WERI-Rb-1 (cell line): ENCODE measurements around the gene NCAM2.

ENCODE experiments used
- DNase-seq: peaks from one replicate; pipeline ENCODE4 v3.0.0-alpha.2; 2020
- H3K27ac ChIP-seq: fragments of 250-450 bp; sonication (Bioruptor Pico); 2 replicates; pipeline ENCODE4 v1.5.1; 2020; ENCODE audit warnings: mild to moderate bottlenecking, moderate library complexity
- H3K27me3 ChIP-seq: fragments of 250-450 bp; sonication (Bioruptor Pico); 2 replicates; pipeline ENCODE4 v1.5.1; 2021; ENCODE audit warnings: mild to moderate bottlenecking, low read depth, moderate library complexity; ENCODE audit not compliant: insufficient read depth, severe bottlenecking
- H3K36me3 ChIP-seq: fragments of 250-450 bp; sonication (Bioruptor Pico); 2 replicates; pipeline ENCODE4 v1.5.1; 2020; ENCODE audit warnings: mild to moderate bottlenecking, moderate library complexity
- H3K4me3 ChIP-seq: 2 replicates; pipeline ENCODE4 v1.5.1; 2011; ENCODE audit warnings: low read depth, mild to moderate bottlenecking, control low read depth, low read length
- H3K9me3 ChIP-seq: fragments of 250-450 bp; sonication (Bioruptor Pico); 2 replicates; pipeline ENCODE4 v1.5.1; 2021; ENCODE audit warnings: mild to moderate bottlenecking, moderate library complexity; ENCODE audit not compliant: severe bottlenecking
- TF ChIP-seq, protein P1 (sequence below): IDR thresholded peaks from 2 replicates; pipeline ENCODE4 v1.5.1; 2011; ENCODE audit warnings: low read depth, mild to moderate bottlenecking, control low read depth, inconsistent platforms, low read length

Gene NCAM2

DNA sequence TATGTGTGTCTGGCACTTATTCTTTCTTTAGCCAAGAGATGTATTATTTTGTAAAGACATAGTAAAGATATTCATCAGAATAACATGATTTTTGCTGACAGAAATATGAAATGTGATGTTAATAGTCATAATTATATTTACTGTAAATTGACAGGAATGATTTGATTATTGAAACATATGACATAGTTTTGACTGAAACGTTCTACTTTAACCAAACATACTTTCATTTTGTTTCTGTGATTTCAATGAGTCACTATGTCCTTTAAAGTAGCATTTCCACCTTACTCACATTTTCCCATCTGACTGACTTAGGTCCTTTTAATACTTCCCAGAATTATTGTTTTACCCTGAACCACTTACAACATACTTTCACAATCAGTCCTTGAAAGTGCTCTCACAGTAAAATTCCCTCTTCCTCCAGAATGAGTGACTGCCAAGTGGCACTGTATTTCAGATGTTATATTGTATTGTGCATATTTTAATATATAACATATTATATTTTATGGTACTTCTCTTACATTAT lies 437.9 kb downstream of the NCAM2 start:
- H3K36me3 ChIP-seq = no peaks in the 10 kb centered on the region
- no peak for DNase-seq
- H3K27ac ChIP-seq = no peak overlapping the region
- TF ChIP-seq, protein P1, sequence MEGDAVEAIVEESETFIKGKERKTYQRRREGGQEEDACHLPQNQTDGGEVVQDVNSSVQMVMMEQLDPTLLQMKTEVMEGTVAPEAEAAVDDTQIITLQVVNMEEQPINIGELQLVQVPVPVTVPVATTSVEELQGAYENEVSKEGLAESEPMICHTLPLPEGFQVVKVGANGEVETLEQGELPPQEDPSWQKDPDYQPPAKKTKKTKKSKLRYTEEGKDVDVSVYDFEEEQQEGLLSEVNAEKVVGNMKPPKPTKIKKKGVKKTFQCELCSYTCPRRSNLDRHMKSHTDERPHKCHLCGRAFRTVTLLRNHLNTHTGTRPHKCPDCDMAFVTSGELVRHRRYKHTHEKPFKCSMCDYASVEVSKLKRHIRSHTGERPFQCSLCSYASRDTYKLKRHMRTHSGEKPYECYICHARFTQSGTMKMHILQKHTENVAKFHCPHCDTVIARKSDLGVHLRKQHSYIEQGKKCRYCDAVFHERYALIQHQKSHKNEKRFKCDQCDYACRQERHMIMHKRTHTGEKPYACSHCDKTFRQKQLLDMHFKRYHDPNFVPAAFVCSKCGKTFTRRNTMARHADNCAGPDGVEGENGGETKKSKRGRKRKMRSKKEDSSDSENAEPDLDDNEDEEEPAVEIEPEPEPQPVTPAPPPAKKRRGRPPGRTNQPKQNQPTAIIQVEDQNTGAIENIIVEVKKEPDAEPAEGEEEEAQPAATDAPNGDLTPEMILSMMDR = no peak
- no peaks in the 10 kb centered on the region for H3K27me3 ChIP-seq
- no peaks in the 10 kb centered on the region for H3K9me3 ChIP-seq
- H3K4me3 ChIP-seq = no peak overlapping the region

DNA sequence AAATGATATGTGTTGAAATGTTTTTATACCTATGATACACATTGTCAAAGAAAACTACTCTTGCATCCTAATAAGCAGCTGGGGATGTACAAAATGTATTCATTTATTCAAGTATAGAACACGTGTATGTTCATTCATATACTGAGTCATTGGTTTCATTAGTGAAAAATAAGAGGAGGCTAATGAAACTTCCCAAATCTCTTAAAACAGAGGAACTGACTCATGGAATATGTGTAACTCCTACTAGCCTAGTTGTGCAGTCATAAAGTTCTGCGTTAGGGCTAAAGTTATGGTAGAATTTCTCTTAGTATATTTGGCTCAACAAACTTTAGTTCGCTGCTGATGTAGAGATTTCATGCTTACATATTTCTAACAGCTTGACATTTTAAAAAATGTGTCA lies 441.6 kb downstream of the NCAM2 start:
- H3K27ac ChIP-seq = no peak overlapping the region
- no peak for DNase-seq
- H3K27me3 ChIP-seq = no peaks in the 10 kb centered on the region
- no peaks in the 10 kb centered on the region for H3K36me3 ChIP-seq
- no peaks in the 10 kb centered on the region for H3K9me3 ChIP-seq
- H3K4me3 ChIP-seq = no peak overlapping the region
- TF ChIP-seq, protein P1 = no peak

DNA sequence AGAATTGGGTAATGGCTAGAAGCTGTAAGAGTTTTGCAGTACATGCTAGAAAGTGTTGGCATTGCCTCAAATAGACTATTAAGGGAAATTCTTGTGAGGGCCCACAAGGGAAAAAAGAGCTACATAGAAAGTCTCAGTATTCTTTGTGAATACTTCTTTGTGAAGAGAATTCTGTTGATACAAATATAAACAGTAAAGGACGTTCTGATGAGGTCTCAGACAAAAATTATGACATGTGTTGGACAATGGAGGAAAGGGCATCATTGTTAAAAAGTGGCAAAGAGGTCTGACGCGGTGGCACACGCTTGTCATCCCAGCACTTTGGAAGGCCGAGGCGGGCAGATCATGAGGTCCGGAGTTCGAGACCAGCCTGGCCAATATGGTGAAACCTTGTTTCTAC lies 458.9 kb downstream of the NCAM2 start:
- H3K27ac ChIP-seq = no peak overlapping the region
- H3K4me3 ChIP-seq = no peak overlapping the region
- no peaks in the 10 kb centered on the region for H3K27me3 ChIP-seq
- H3K9me3 ChIP-seq = no peaks in the 10 kb centered on the region
- no peak for DNase-seq
- TF ChIP-seq, protein P1 = no peak
- no peaks in the 10 kb centered on the region for H3K36me3 ChIP-seq

DNA sequence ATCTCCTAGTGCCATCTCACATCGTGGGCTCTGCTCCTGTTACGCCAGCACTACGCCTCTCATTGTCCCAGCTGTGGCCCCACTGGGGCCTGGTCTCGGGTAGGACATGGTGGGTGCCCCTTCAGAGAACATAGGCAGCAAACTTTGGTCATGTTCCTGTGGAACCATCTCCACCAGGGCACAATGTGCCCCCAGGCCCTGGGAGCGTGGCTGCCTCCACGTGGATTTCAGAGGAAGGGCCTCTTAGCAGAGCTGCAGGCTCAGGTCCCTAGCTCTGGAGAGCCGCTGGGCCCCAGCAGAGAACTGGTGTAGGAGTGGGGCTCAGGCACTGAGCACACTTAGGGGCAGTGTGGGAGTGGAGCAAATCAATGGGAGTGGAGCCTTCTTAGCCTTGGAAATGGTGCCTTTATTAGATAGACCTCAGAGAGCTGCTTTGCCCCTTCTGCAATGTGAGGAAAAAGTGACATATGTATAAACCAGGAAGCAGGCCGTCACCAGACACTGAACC lies 460.0 kb downstream of the NCAM2 start:
- Histone ChIP-seq H3K4me3 (no peak overlapping the region), H3K27ac (no peak overlapping the region), H3K36me3 (no peaks in the 10 kb centered on the region), H3K27me3 (no peaks in the 10 kb centered on the region), H3K9me3 (no peaks in the 10 kb centered on the region)
- DNase-seq = no peak
- TF ChIP-seq, protein P1 = no peak

DNA sequence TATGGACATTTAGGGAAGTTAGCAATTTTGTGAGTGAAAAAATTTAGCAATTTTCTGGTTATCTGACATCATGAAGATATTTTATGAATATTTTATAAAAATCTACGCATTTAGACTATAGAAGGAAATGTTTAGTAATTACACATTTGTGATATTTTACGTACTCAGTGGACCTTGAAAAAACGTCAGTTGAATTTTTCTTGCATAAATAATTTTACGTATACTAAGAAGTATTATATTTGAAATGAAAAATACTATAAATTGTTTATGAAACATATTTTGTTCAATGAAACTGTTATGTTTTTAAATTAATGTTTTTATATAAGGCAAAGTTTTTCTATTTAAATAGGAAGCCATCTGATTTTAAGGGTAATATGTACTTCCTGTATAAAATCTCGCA lies 462.8 kb downstream of the NCAM2 start:
- H3K36me3 ChIP-seq = no peaks in the 10 kb centered on the region

More for the DNA sequence above, 462.8 kb downstream of the NCAM2 start:
- Histone ChIP-seq H3K9me3 (no peaks in the 10 kb centered on the region), H3K4me3 (no peak overlapping the region), H3K27me3 (no peaks in the 10 kb centered on the region), H3K27ac (no peak overlapping the region)
- TF ChIP-seq, protein P1 = no peak
- no peak for DNase-seq
